GM10248 (cell line): ENCODE data around the gene LIPF.
"Not testable (repeated sequence)": the region's sequence is repeated elsewhere in the genome, so short reads cannot be mapped to it uniquely, and the experiment has no call there.

Experiments
- CTCF ChIA-PET: fragments of 300-600 bp; sonication (Branson Sonifier 250); formaldehyde crosslinking; extraction: SDS; loops from one replicate; lab custom pipeline; 2021; ENCODE audit warnings: antibody characterized with exemption; lab: Yijun Ruan, JAX
- POLR2A ChIA-PET: fragments of 350-650 bp; sonication (Branson Sonifier 250); formaldehyde crosslinking; extraction: SDS; loops from one replicate; lab custom pipeline; 2020; ENCODE audit warnings: antibody characterized with exemption; lab: Yijun Ruan, JAX
- DNase-seq: peaks from one replicate; pipeline ENCODE4 v3.0.0; 2012; ENCODE audit errors: extremely low spot score
- TF ChIP-seq, protein P1 (sequence below): IDR thresholded peaks from 2 replicates; pipeline ENCODE4 v1.5.1; 2012; ENCODE audit warnings: mild to moderate bottlenecking, low read depth; ENCODE audit errors: extremely low read depth, missing control alignments, control extremely low read depth

Gene LIPF

DNA sequence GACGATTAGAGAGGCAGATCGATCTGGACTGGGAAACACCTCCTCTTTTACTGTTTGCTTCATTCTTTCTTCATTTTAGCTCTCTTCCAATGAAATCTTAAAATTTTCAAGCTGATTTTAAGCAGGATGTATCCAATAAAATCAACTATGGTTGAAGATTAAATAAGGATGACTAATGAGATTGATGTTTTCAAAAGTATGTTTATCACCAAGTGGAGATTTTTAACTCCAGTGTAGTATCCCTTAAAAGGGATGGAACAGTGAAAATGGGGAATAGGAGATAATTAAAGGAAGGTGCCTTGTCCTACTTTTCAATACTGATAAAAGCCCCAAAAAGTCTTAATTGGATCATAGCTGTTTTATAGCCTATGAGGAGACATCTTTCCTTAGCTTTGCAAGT, 11.6 kb upstream of the LIPF start:
- TF ChIP-seq, protein P1, sequence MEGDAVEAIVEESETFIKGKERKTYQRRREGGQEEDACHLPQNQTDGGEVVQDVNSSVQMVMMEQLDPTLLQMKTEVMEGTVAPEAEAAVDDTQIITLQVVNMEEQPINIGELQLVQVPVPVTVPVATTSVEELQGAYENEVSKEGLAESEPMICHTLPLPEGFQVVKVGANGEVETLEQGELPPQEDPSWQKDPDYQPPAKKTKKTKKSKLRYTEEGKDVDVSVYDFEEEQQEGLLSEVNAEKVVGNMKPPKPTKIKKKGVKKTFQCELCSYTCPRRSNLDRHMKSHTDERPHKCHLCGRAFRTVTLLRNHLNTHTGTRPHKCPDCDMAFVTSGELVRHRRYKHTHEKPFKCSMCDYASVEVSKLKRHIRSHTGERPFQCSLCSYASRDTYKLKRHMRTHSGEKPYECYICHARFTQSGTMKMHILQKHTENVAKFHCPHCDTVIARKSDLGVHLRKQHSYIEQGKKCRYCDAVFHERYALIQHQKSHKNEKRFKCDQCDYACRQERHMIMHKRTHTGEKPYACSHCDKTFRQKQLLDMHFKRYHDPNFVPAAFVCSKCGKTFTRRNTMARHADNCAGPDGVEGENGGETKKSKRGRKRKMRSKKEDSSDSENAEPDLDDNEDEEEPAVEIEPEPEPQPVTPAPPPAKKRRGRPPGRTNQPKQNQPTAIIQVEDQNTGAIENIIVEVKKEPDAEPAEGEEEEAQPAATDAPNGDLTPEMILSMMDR = no peak
- DNase-seq = no peak
- POLR2A ChIA-PET = no interaction called here
- CTCF ChIA-PET = no interaction called here

GRCh38 chr10:88657901-88658300, 6.3 kb upstream of the LIPF start:
- no peak for DNase-seq
- CTCF ChIA-PET = no interaction called here
- POLR2A ChIA-PET = no interaction called here
- TF ChIP-seq, protein P1 = no peak

- CTCF ChIA-PET = interaction anchor here (1.2 to 2.4 kb wide), 5 partner anchors 10 to 95 kb away, joined by 3 to 8 read pairs (median 4); no protein-coding TSS in a partner anchor
- no peak for DNase-seq
- POLR2A ChIA-PET = no interaction called here
- TF ChIP-seq, protein P1 = no peak
Measured at GRCh38 chr10:88659725-88660597, 4.3 kb upstream of the LIPF start.

DNA sequence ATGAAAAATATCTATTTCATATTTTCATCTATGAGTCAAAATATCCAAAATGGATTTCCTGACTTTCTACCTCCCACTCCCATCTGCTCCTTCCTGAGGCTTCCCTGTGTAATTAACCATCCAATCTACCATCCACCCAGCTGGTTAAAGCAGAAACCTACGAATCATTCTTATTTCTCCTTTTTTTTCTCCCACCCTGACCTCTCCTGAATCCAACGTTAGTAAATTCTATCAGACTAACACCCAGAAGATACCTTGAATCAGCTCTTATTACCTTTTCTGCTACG, 3.7 kb upstream of the LIPF start:
- CTCF ChIA-PET = interaction anchor here (1.2 to 2.4 kb wide), 5 partner anchors 9 to 95 kb away, joined by 3 to 8 read pairs (median 4); no protein-coding TSS in a partner anchor
- POLR2A ChIA-PET = no interaction called here

GRCh38 chr10:88661018-88661417, 3.2 kb upstream of the LIPF start:
- CTCF ChIA-PET = interaction anchor here (0.6 to 2.4 kb wide), 7 partner anchors 9 to 96 kb away, joined by 3 to 8 read pairs (median 3); no protein-coding TSS in a partner anchor

More for the DNA sequence above, 3.7 kb upstream of the LIPF start:
- no peak for DNase-seq
- TF ChIP-seq, protein P1 = no peak

GRCh38 chr10:88661577-88661976, 2.7 kb upstream of the LIPF start:
- ChIA-PET CTCF (interaction anchor here (0.6 to 2.4 kb wide), 5 partner anchors 8 to 58 kb away, joined by 3 to 8 read pairs (median 3); no protein-coding TSS in a partner anchor), POLR2A (no interaction called here)
- DNase-seq = no peak
- TF ChIP-seq, protein P1 = no peak

More at GRCh38 chr10:88661018-88661417, 3.2 kb upstream of the LIPF start:
- POLR2A ChIA-PET = no interaction called here
- TF ChIP-seq, protein P1 = no peak
- DNase-seq = no peak

DNA sequence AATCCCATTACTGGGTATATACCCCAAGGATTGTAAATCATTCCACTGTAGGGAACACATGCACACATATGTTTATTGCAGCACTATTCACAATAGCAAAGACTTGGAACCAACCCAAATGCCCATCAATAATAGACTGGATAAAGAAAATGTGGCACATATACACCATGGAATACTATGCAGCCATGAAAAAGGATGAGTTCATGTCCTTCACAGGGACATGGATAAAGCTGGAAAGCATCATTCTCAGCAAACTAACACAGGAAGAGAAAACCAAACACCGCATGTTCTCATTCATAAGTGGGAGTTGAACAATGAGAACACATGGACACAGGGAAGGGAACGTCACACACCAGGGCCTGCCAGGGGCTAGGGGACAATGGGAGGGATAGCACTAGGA, 1.1 kb upstream of the LIPF start:
- CTCF ChIA-PET = interaction anchor here (1.4 to 1.5 kb wide), 2 partner anchors 12 to 24 kb away, joined by 3 read pairs; no protein-coding TSS in a partner anchor
- POLR2A ChIA-PET = not testable (repeated sequence)

More for the DNA sequence above, 1.1 kb upstream of the LIPF start:
- not testable (repeated sequence) for DNase-seq
